B cell (primary cell): ENCODE data around the gene PIK3R1.

Experiments used
- CTCF ChIP-seq: fragments of 200-600 bp; IDR thresholded peaks from one replicate; pipeline ENCODE4 v1.8.0; 2022; ENCODE audit warnings: antibody characterized with exemption, mild to moderate bottlenecking
- EZH2 ChIP-seq: IDR thresholded peaks from 2 replicates; pipeline ENCODE4 v1.6.1; 2012; ENCODE audit warnings: borderline replicate concordance, low read depth, mild to moderate bottlenecking, moderate library complexity, low read length; ENCODE audit not compliant: insufficient read depth, poor library complexity, severe bottlenecking

- TF ChIP-seq EZH2 (no peak), CTCF (no peak)
These were observed 20.4 kb upstream of the PIK3R1 start for GRCh38 chr5:68195137-68195536.
